HepG2 (cell line): ENCODE measurements around the gene MINDY3. TPM values are rescaled to one million over a fixed set of nuclear protein-coding genes. Genes with fewer than 3 reads are reported as not detected.

Experiments
- BHLHE40 ChIP-seq: IDR thresholded peaks from 2 replicates; pipeline ENCODE4 v1.6.1; 2011; ENCODE audit warnings: low read length, improper control_type of control experiment
- CC2D1A ChIP-seq: sonication (generic); formaldehyde crosslinking; IDR thresholded peaks from 2 replicates; pipeline ENCODE4 v1.8.1; 2023; ENCODE audit warnings: mild to moderate bottlenecking, missing genetic modification reagents
- HHEX ChIP-seq: IDR thresholded peaks from 2 replicates; pipeline ENCODE4 v1.6.1; 2016; ENCODE audit warnings: control low read depth
- HNRNPLL ChIP-seq: fragments of 200-400 bp; formaldehyde crosslinking; IDR thresholded peaks from 2 replicates; pipeline ENCODE4 v1.6.1; 2017; ENCODE audit warnings: mild to moderate bottlenecking, low read depth, low read length; ENCODE audit not compliant: poor library complexity, severe bottlenecking
- IKZF1 ChIP-seq: fragments of 450-650 bp; IDR thresholded peaks from 2 replicates; pipeline ENCODE4 v1.7.1; 2016
- KAT2B ChIP-seq: fragments of 150-350 bp; IDR thresholded peaks from 2 replicates; pipeline ENCODE4 v1.6.1; 2014; ENCODE audit warnings: low read depth, low read length, borderline replicate concordance
- LCORL ChIP-seq, 2 experiments: fragments of 450-650 bp in 1 of 2; sonication (generic) in 1 of 2; formaldehyde crosslinking in 1 of 2; IDR thresholded peaks; 2 replicates each; pipeline versions ENCODE4 v1.5.0 to v1.6.1; 2017 to 2020; ENCODE audit warnings: antibody characterized with exemption in 1 of 2, missing genetic modification reagents in 1 of 2
- MIER2 ChIP-seq: IDR thresholded peaks from 2 replicates; pipeline ENCODE4 v1.6.1; 2016; ENCODE audit warnings: missing biosample characterization, missing genetic modification reagents
- MLX ChIP-seq: IDR thresholded peaks from 2 replicates; pipeline ENCODE4 v1.6.1; 2016
- NFYB ChIP-seq: sonication (generic); formaldehyde crosslinking; IDR thresholded peaks from 2 replicates; pipeline ENCODE4 v1.4.0; 2020; ENCODE audit warnings: missing genetic modification reagents
- PCBP1 ChIP-seq: fragments of 200-400 bp; formaldehyde crosslinking; IDR thresholded peaks from 2 replicates; pipeline ENCODE4 v1.6.1; 2017; ENCODE audit warnings: mild to moderate bottlenecking, low read depth, low read length, borderline replicate concordance
- RELA ChIP-seq: sonication (generic); formaldehyde crosslinking; IDR thresholded peaks from 2 replicates; pipeline ENCODE4 v1.4.0; 2020; ENCODE audit warnings: missing genetic modification reagents
- REXO4 ChIP-seq: sonication (generic); formaldehyde crosslinking; IDR thresholded peaks from 2 replicates; pipeline ENCODE4 v1.8.0; 2022; ENCODE audit warnings: missing genetic modification reagents, mild to moderate bottlenecking, borderline replicate concordance
- SMAD9 ChIP-seq: sonication (generic); formaldehyde crosslinking; IDR thresholded peaks from 2 replicates; pipeline ENCODE4 v1.5.1; 2020; ENCODE audit warnings: mild to moderate bottlenecking, missing genetic modification reagents
- TAF15 ChIP-seq: fragments of 200-400 bp; formaldehyde crosslinking; IDR thresholded peaks from one replicate; pipeline ENCODE4 v1.6.1; 2018; ENCODE audit warnings: mild to moderate bottlenecking, low read depth, low read length; ENCODE audit not compliant: poor library complexity, severe bottlenecking
- TBX3 ChIP-seq: fragments of 450-650 bp; IDR thresholded peaks from 2 replicates; pipeline ENCODE4 v1.6.1; 2017; ENCODE audit warnings: antibody characterized with exemption, mild to moderate bottlenecking, inconsistent platforms, borderline replicate concordance
- USF2 ChIP-seq, 2 experiments: sonication (generic) in 1 of 2; formaldehyde crosslinking in 1 of 2; IDR thresholded peaks; 2 replicates each; pipeline versions ENCODE4 v1.5.1 to v1.6.1; 2011 to 2020; ENCODE audit warnings: borderline replicate concordance in 1 of 2, low read depth in 1 of 2, low read length in 1 of 2, mild to moderate bottlenecking in 1 of 2, missing genetic modification reagents in 1 of 2, moderate library complexity in 1 of 2
- ZBTB38 ChIP-seq: sonication (generic); formaldehyde crosslinking; IDR thresholded peaks from 2 replicates; pipeline ENCODE4 v1.5.1; 2020; ENCODE audit warnings: mild to moderate bottlenecking, missing genetic modification reagents
- ZKSCAN1 ChIP-seq: fragments of 150-350 bp; IDR thresholded peaks from 2 replicates; pipeline ENCODE4 v1.6.1; 2014; ENCODE audit warnings: low read length
- ZNF317 ChIP-seq: sonication (generic); formaldehyde crosslinking; IDR thresholded peaks from 2 replicates; pipeline ENCODE4 v1.5.0; 2020; ENCODE audit warnings: mild to moderate bottlenecking, missing genetic modification reagents
- ZNF607 ChIP-seq: sonication (generic); formaldehyde crosslinking; IDR thresholded peaks from 2 replicates; pipeline ENCODE4 v1.5.1; 2020; ENCODE audit warnings: missing genetic modification reagents, mild to moderate bottlenecking, borderline replicate concordance
- polyA plus RNA-seq, 8 experiments: library from polyadenylated mRNA; depleted of rRNA in 3 of 8; stranded (reverse) in 7 of 8; unstranded in 1 of 8; fragments of >200 nt; fragmentation: Illumina TruSeq in 4 of 8; extraction: Trizol in 4 of 8; gene quantifications; 2 replicates each; pipeline versions ENCODE4 v1.2.1 to v1.2.3, GENCODE V29; 2011 to 2016; ENCODE audit warnings: low read depth in 4 of 8, missing spikeins in 1 of 8, mixed read lengths in 1 of 8; ENCODE audit not compliant: insufficient read depth in 1 of 8
- total RNA-seq, 5 experiments: library from RNA; depleted of rRNA; stranded (reverse); fragments of >200 nt; fragmentation: Illumina TruSeq; extraction: Trizol; gene quantifications; 2 replicates each; pipeline ENCODE4 v1.2.3, GENCODE V29; 2016; ENCODE audit warnings: low read depth in 1 of 5
- TF ChIP-seq, protein P1 (sequence below): sonication (generic); formaldehyde crosslinking; IDR thresholded peaks from 2 replicates; pipeline ENCODE4 v1.8.1; 2023; ENCODE audit warnings: mild to moderate bottlenecking, missing genetic modification reagents
- TF ChIP-seq, protein P2 (sequence below): IDR thresholded peaks from 2 replicates; pipeline ENCODE4 v1.6.1; 2016; ENCODE audit warnings: low read depth

Gene MINDY3
- total and polyA plus RNA-seq, 2 of the 13 experiments (the other 11 are each of a cell fraction or from before 2014, with no cell fraction given), result 6.4 to 17.5 TPM

DNA sequence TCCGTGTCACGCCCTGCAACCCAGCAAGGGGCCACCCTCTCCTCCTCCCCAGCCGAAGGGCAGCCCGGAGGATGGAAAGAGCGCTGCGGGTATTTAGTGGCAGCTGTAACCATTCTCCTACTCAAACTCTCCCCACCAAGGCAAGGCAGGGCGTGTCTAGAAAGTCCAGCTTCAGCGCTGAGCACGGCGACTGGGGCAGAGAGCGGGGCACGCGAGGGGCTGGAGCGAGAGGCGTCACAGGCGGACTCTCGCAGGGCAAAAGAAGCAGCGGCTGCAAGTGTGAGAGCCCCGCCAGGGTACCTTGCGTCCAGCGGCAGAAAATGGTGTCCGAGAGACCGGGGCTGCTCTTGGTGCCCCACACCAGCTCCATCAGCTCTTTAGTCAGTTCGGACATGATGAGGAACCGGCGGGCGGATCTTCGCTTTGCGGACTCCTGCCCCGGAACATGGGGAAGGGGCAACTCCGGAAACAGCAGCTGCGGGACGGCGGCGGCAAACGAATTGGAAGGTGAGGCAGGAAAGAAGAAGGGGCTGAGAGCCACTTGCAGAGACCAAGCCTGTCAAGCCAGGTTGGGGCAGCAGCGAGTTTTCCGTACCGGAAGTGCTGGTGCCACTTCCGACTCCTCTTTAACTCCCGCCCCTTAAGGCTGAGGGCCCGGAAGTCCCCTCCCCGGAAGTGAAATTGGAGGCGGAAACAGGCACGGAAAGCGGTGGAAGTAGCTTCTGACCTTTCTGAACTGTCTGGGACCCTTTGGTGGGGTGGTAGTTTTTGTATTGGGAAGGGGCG is at the start of gene MINDY3 (continued):
- TF ChIP-seq, protein P1, sequence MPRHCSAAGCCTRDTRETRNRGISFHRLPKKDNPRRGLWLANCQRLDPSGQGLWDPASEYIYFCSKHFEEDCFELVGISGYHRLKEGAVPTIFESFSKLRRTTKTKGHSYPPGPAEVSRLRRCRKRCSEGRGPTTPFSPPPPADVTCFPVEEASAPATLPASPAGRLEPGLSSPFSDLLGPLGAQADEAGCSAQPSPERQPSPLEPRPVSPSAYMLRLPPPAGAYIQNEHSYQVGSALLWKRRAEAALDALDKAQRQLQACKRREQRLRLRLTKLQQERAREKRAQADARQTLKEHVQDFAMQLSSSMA (CRISPR knock-in tag), result no peak
- 0 out of 2 replicates have a peak, but pooled peaks have one; percentile 20 for TF ChIP-seq ZNF317 (CRISPR knock-in tag)
- TF ChIP-seq, protein P2, sequence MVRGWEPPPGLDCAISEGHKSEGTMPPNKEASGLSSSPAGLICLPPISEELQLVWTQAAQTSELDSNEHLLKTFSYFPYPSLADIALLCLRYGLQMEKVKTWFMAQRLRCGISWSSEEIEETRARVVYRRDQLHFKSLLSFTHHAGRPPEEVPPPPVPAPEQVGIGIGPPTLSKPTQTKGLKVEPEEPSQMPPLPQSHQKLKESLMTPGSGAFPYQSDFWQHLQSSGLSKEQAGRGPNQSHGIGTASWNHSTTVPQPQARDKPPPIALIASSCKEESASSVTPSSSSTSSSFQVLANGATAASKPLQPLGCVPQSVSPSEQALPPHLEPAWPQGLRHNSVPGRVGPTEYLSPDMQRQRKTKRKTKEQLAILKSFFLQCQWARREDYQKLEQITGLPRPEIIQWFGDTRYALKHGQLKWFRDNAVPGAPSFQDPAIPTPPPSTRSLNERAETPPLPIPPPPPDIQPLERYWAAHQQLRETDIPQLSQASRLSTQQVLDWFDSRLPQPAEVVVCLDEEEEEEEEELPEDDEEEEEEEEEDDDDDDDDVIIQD (CRISPR knock-in tag), result no peak
- TF ChIP-seq TBX3, result no peak
- no peak for TF ChIP-seq MLX (CRISPR knock-in tag)
- no peak for TF ChIP-seq HHEX (CRISPR knock-in tag)
- no peak for TF ChIP-seq ZKSCAN1
- TF ChIP-seq KAT2B, result no peak
- no peak for TF ChIP-seq USF2 (IDR thresholded peaks at IDR 0.05; ENCODE audit: low read depth, low read length)
- TF ChIP-seq USF2 (CRISPR knock-in tag; IDR thresholded peaks at IDR 0.05; ENCODE audit: borderline replicate concordance), result no peak
- TF ChIP-seq ZNF607, result no peak
- TF ChIP-seq IKZF1, result no peak
- TF ChIP-seq SMAD9 (CRISPR knock-in tag), result no peak
- TF ChIP-seq CC2D1A (CRISPR knock-in tag), result no peak
- TF ChIP-seq RELA, result no peak
- no peak for TF ChIP-seq LCORL (IDR thresholded peaks at IDR 0.05)
- TF ChIP-seq LCORL (CRISPR knock-in tag; IDR thresholded peaks at IDR 0.05), result no peak
- no peak for TF ChIP-seq ZBTB38 (CRISPR knock-in tag)
- TF ChIP-seq NFYB (CRISPR knock-in tag), result no peak
- no peak for TF ChIP-seq PCBP1
- TF ChIP-seq REXO4 (CRISPR knock-in tag), result no peak
- TF ChIP-seq HNRNPLL, result peak; percentile 63
- no peak for TF ChIP-seq BHLHE40
- TF ChIP-seq TAF15, result no peak
- TF ChIP-seq MIER2 (CRISPR knock-in tag), result no peak
